Neural cell (in vitro differentiated cells): Measurements from ENCODE around the gene GNAT3. TPM values are rescaled to one million over a fixed set of nuclear protein-coding genes. Genes with fewer than 3 reads are reported as not detected.

Experiments used
- H2AFZ ChIP-seq: fragments of 200-600, 300-800 bp; sonication (generic), shearing (Covaris generic); 2 replicates; pipeline ENCODE4 v1.6.0; 2014; ENCODE audit warnings: low read depth, mild to moderate bottlenecking, antibody characterized with exemption, low read length, moderate library complexity
- H3F3A ChIP-seq: fragments of 200-600 bp; shearing (Covaris generic); 2 replicates; pipeline ENCODE4 v1.6.1; 2016; ENCODE audit warnings: mild to moderate bottlenecking, moderate library complexity, mixed read lengths, antibody characterized with exemption, low read length; ENCODE audit not compliant: insufficient read depth, poor library complexity, severe bottlenecking
- H3K27ac ChIP-seq: fragments of 200-600, 300-800 bp; sonication (generic), shearing (Covaris generic); 2 replicates; pipeline ENCODE4 v1.5.1; 2014; ENCODE audit warnings: mild to moderate bottlenecking, low read length, moderate library complexity
- H3K27me3 ChIP-seq: fragments of 300-800, 200-600 bp; sonication (generic), shearing (Covaris generic); 2 replicates; pipeline ENCODE4 v1.6.0; 2014; ENCODE audit warnings: mild to moderate bottlenecking, low read depth, low read length, moderate library complexity; ENCODE audit not compliant: insufficient read depth
- H3K36me3 ChIP-seq: fragments of 300-800, 200-600 bp; sonication (generic), shearing (Covaris generic); 2 replicates; pipeline ENCODE4 v1.5.1; 2014; ENCODE audit warnings: mild to moderate bottlenecking, antibody characterized with exemption, low read length, moderate library complexity; ENCODE audit not compliant: insufficient read depth
- H3K4me2 ChIP-seq: fragments of 300-800, 200-600 bp; sonication (generic), shearing (Covaris generic); 2 replicates; pipeline ENCODE4 v1.6.0; 2014; ENCODE audit warnings: mild to moderate bottlenecking, low read length
- H3K4me3 ChIP-seq: fragments of 300-800, 200-600 bp; sonication (generic), shearing (Covaris generic); 2 replicates; pipeline ENCODE4 v1.5.1; 2014; ENCODE audit warnings: mild to moderate bottlenecking, low read length, moderate library complexity
- H3K79me2 ChIP-seq: fragments of 200-600 bp; shearing (Covaris generic); replicated peaks from 2 replicates; pipeline ENCODE4 v1.6.0; 2014; ENCODE audit warnings: mild to moderate bottlenecking, low read length, moderate library complexity; ENCODE audit not compliant: insufficient read depth
- H3K9ac ChIP-seq: fragments of 300-800, 200-600 bp; sonication (generic), shearing (Covaris generic); 2 replicates; pipeline ENCODE4 v1.6.1; 2016; ENCODE audit warnings: mild to moderate bottlenecking, low read length, mixed read lengths
- H3K9me2 ChIP-seq: fragments of 200-600 bp; shearing (Covaris generic); 2 replicates; pipeline ENCODE4 v1.6.1; 2016; ENCODE audit warnings: mild to moderate bottlenecking, low read length, mixed read lengths; ENCODE audit not compliant: insufficient read depth
- H3K9me3 ChIP-seq: fragments of 200-600, 300-800 bp; sonication (generic), shearing (Covaris generic); 2 replicates; pipeline ENCODE4 v1.6.1; 2016; ENCODE audit warnings: mild to moderate bottlenecking, mixed run types, low read length, moderate library complexity, mixed read lengths
- H4K20me1 ChIP-seq: fragments of 200-600 bp; shearing (Covaris generic); 2 replicates; pipeline ENCODE4 v1.6.1; 2016; ENCODE audit warnings: mild to moderate bottlenecking, mixed run types; ENCODE audit not compliant: insufficient read depth
- CTCF ChIP-seq: fragments of 450-650 bp; IDR thresholded peaks from 2 replicates; pipeline ENCODE4 v1.5.1; 2014; ENCODE audit warnings: antibody characterized with exemption, mild to moderate bottlenecking, moderate library complexity; ENCODE audit not compliant: poor library complexity, severe bottlenecking
- EP300 ChIP-seq: fragments of 450-650 bp; conservative IDR thresholded peaks from 2 replicates; pipeline ENCODE4 v1.6.1; 2014; ENCODE audit warnings: antibody characterized with exemption, mild to moderate bottlenecking, moderate library complexity; ENCODE audit not compliant: poor library complexity, severe bottlenecking
- EZH2 ChIP-seq: fragments of 200-600, 300-800 bp; shearing (Covaris generic), sonication (generic); IDR thresholded peaks from 2 replicates; pipeline ENCODE4 v1.6.1; 2014; ENCODE audit warnings: antibody characterized with exemption, low read length, borderline replicate concordance, mild to moderate bottlenecking; ENCODE audit not compliant: insufficient read depth, poor library complexity, severe bottlenecking
- MXI1 ChIP-seq: fragments of 450-650 bp; conservative IDR thresholded peaks from 2 replicates; pipeline ENCODE4 v1.6.1; 2014; ENCODE audit warnings: antibody characterized with exemption, mild to moderate bottlenecking; ENCODE audit not compliant: poor library complexity, severe bottlenecking
- POLR2AphosphoS5 ChIP-seq: IDR thresholded peaks from 2 replicates; pipeline ENCODE4 v1.6.1; 2012
- RAD21 ChIP-seq: fragments of 450-650 bp; conservative IDR thresholded peaks from 2 replicates; pipeline ENCODE4 v1.6.1; 2014; ENCODE audit warnings: antibody characterized with exemption, mild to moderate bottlenecking, moderate library complexity
- REST ChIP-seq: IDR thresholded peaks from 2 replicates; pipeline ENCODE4 v1.6.1; 2012; ENCODE audit warnings: borderline replicate concordance
- SMC3 ChIP-seq: fragments of 450-650 bp; conservative IDR thresholded peaks from 2 replicates; pipeline ENCODE4 v1.6.1; 2014; ENCODE audit warnings: antibody characterized with exemption, mild to moderate bottlenecking, moderate library complexity; ENCODE audit not compliant: poor library complexity
- TAF1 ChIP-seq: IDR thresholded peaks from 2 replicates; pipeline ENCODE4 v1.6.1; 2012; ENCODE audit warnings: low read depth
- polyA plus RNA-seq: library from polyadenylated mRNA; depleted of rRNA; stranded (reverse); fragments of >200 nt; gene quantifications from 2 replicates; pipeline ENCODE4 v1.2.3, GENCODE V29; 2014

GNAT3 gene
- polyA plus RNA-seq, 1 donor from 2014 or later: not detected

- no peaks in the 10 kb centered on the region for H3K79me2 ChIP-seq
- H3K9me2 ChIP-seq: no peaks in the 10 kb centered on the region
- H3F3A ChIP-seq: no peaks in the 10 kb centered on the region
- H3K27me3 ChIP-seq: no peaks in the 10 kb centered on the region
- H3K9me3 ChIP-seq: no peaks in the 10 kb centered on the region
- TF ChIP-seq EZH2 (no peak), MXI1 (no peak), EP300 (no peak), RAD21 (no peak), TAF1 (no peak), SMC3 (no peak), REST (no peak), CTCF (no peak), POLR2AphosphoS5 (no peak)
- no peak overlapping the region for H2AFZ ChIP-seq
- H3K4me3 ChIP-seq: no peak overlapping the region
- H3K27ac ChIP-seq: no peak overlapping the region
- H3K36me3 ChIP-seq: no peaks in the 10 kb centered on the region
- H3K4me2 ChIP-seq: no peak overlapping the region
- no peaks in the 10 kb centered on the region for H4K20me1 ChIP-seq
- no peak overlapping the region for H3K9ac ChIP-seq
Observed at GRCh38 chr7:80468931-80469714, 42.7 kb downstream of the GNAT3 start.

- Histone ChIP-seq H3K9ac (no peak overlapping the region), H3K4me2 (no peak overlapping the region), H3K27ac (no peak overlapping the region), H3F3A (no peaks in the 10 kb centered on the region), H3K9me2 (no peaks in the 10 kb centered on the region), H3K36me3 (no peaks in the 10 kb centered on the region), H3K79me2 (no peaks in the 10 kb centered on the region), H2AFZ (no peak overlapping the region), H3K9me3 (no peaks in the 10 kb centered on the region), H3K27me3 (no peaks in the 10 kb centered on the region), H4K20me1 (no peaks in the 10 kb centered on the region), H3K4me3 (no peak overlapping the region)
- TF ChIP-seq CTCF (no peak), REST (no peak), SMC3 (no peak), MXI1 (no peak), RAD21 (no peak), EZH2 (no peak), TAF1 (no peak)
Observed at GRCh38 chr7:80467069-80467468, 44.8 kb downstream of the GNAT3 start.
